Parathyroid adenoma (tissue), 2 donors: ENCODE data around the gene VASN.

Experiments
- H2AFZ ChIP-seq: fragments of 300-600 bp; sonication (generic); one replicate; pipeline ENCODE4 v1.7.0; 2017; ENCODE audit warnings: antibody characterized with exemption, mild to moderate bottlenecking
- H3K27ac ChIP-seq: fragments of 300-600 bp; sonication (generic); one replicate; pipeline ENCODE4 v1.7.0; 2017
- H3K27me3 ChIP-seq: fragments of 300-600 bp; sonication (generic); one replicate; pipeline ENCODE4 v1.7.0; 2017; ENCODE audit warnings: low read length; ENCODE audit not compliant: control insufficient read depth, insufficient read depth
- H3K36me3 ChIP-seq: fragments of 300-600 bp; sonication (generic); one replicate; pipeline ENCODE4 v1.7.0; 2017; ENCODE audit warnings: low read length; ENCODE audit not compliant: control insufficient read depth, insufficient read depth
- H3K4me1 ChIP-seq: fragments of 300-600 bp; sonication (generic); one replicate; pipeline ENCODE4 v1.7.0; 2017; ENCODE audit warnings: control low read depth
- H3K4me2 ChIP-seq: fragments of 300-600 bp; sonication (generic); one replicate; pipeline ENCODE4 v1.7.0; 2017; ENCODE audit warnings: low read length
- H3K4me3 ChIP-seq: fragments of 300-600 bp; sonication (generic); one replicate; pipeline ENCODE4 v1.7.0; 2017; ENCODE audit warnings: low read depth, low read length
- H3K79me2 ChIP-seq: fragments of 300-600 bp; sonication (generic); one replicate; pipeline ENCODE4 v1.7.0; 2017; ENCODE audit warnings: control low read depth
- H3K9ac ChIP-seq: fragments of 300-600 bp; sonication (generic); one replicate; pipeline ENCODE4 v1.7.0; 2017; ENCODE audit warnings: mild to moderate bottlenecking
- H3K9me3 ChIP-seq: fragments of 300-600 bp; sonication (generic); one replicate; pipeline ENCODE4 v1.7.0; 2017; ENCODE audit warnings: low read length; ENCODE audit not compliant: control insufficient read depth
- TF ChIP-seq, protein P1 (sequence below): fragments of 300-600 bp; sonication (generic); IDR thresholded peaks from one replicate; pipeline ENCODE4 v1.7.0; 2017; ENCODE audit warnings: antibody characterized with exemption, mild to moderate bottlenecking
- donor health status: primary hyperparathyroidism.

VASN gene

DNA sequence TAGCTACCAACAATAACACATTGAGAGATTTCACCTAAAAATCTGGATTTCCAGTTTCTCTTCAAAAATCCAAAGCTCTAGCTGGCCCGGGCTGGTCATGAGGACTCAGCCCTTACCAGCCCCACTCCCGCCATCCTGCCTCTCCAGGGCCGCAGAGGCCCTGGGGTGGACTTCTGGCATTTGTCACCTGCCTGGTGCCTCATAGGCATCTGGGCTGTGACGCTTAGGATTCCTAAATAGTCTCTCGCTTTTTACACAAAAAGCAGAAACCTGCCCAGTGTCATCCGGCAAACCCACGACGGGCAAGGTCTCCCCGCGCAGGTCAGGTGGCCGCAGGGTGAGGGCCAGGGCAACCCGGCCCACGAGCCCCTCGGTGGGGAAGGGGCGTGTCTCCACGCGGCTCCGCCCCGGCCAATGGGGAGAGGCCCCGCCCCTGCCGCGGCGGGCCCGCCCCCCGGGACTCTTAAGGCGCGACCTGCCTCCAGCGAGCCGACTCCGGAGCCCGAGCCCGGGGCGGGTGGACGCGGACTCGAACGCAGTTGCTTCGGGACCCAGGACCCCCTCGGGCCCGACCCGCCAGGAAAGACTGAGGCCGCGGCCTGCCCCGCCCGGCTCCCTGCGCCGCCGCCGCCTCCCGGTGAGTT, at the start of gene VASN:
TSS of gene VASN (plus strand) at position 492 of the 644 bp plus-strand sequence. CDS start 9,030 bp downstream, outside the sequence.
- peak within 1 kb of the TSS; percentile 74 for H2AFZ ChIP-seq
- H3K27me3 ChIP-seq: no peaks in the 10 kb centered on the region
- TF ChIP-seq, protein P1, sequence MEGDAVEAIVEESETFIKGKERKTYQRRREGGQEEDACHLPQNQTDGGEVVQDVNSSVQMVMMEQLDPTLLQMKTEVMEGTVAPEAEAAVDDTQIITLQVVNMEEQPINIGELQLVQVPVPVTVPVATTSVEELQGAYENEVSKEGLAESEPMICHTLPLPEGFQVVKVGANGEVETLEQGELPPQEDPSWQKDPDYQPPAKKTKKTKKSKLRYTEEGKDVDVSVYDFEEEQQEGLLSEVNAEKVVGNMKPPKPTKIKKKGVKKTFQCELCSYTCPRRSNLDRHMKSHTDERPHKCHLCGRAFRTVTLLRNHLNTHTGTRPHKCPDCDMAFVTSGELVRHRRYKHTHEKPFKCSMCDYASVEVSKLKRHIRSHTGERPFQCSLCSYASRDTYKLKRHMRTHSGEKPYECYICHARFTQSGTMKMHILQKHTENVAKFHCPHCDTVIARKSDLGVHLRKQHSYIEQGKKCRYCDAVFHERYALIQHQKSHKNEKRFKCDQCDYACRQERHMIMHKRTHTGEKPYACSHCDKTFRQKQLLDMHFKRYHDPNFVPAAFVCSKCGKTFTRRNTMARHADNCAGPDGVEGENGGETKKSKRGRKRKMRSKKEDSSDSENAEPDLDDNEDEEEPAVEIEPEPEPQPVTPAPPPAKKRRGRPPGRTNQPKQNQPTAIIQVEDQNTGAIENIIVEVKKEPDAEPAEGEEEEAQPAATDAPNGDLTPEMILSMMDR: no peak
- H3K9me3 ChIP-seq: no peaks in the 10 kb centered on the region
- H3K4me3 ChIP-seq: peak within 1 kb of the TSS; percentile 17
- peaks cover 27% of the 10 kb centered on the region for H3K4me1 ChIP-seq
- H3K79me2 ChIP-seq: peaks cover 12% of the 10 kb centered on the region
- no peaks in the 10 kb centered on the region for H3K36me3 ChIP-seq
- peak within 1 kb of the TSS; percentile 34 for H3K27ac ChIP-seq
- no peak within 1 kb of the TSS for H3K9ac ChIP-seq
- peak within 1 kb of the TSS; percentile 59 for H3K4me2 ChIP-seq

DNA sequence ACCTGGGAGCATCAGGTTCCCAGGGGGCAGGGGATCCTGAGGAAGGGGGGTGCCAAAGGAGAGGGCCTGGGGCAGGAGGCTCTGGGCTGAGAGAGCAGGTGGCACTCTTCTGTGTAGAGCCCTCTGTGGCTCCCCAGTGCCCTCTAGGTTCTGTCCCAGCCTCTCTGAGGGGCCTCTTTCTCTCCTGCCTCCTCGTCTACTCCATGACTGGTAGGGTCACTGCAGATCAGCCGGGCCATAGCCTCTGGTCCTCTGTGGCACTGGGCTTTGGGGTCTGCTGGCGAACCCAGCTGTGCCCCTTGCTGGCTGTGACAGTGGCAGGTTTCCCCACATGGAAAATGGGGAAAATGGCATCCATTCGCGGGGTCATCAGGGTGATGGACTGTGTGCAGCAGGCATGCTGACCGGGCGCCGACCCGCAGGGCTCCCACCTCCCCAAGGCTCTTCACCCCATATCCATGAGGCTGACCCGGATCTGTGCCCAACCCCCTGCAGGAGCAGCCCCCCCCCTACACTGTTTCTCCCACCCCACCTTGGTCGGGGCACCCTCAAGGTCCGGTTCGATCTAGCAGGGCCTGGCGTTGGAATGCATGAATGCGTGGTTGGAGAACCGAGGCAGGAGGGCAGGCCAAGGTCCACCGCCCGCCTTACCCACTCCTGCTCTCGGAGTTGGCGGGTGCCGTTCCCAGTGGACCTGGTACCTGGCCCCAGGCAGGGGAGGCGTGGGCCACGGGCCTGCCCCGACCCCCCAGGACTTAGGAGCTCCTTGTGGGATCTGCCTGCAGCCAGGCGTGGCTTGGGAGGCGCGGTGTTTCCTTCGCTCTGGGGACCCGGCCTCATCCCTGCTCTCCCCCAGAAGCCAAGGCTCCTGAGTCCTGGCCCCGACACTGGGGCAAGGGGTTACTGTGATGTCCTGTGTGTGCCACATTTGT, 49.3 kb upstream of the VASN start:
- Histone ChIP-seq H3K79me2 (peaks cover 85% of the 10 kb centered on the region), H3K36me3 (no peaks in the 10 kb centered on the region), H3K4me1 (peaks cover 46% of the 10 kb centered on the region), H3K4me3 (no peak overlapping the region), H3K27me3 (no peaks in the 10 kb centered on the region), H3K27ac (peak overlapping the region; percentile 91), H3K9ac (no peak overlapping the region), H3K4me2 (no peak overlapping the region), H2AFZ (no peak overlapping the region), H3K9me3 (no peaks in the 10 kb centered on the region)
- TF ChIP-seq, protein P1: no peak

DNA sequence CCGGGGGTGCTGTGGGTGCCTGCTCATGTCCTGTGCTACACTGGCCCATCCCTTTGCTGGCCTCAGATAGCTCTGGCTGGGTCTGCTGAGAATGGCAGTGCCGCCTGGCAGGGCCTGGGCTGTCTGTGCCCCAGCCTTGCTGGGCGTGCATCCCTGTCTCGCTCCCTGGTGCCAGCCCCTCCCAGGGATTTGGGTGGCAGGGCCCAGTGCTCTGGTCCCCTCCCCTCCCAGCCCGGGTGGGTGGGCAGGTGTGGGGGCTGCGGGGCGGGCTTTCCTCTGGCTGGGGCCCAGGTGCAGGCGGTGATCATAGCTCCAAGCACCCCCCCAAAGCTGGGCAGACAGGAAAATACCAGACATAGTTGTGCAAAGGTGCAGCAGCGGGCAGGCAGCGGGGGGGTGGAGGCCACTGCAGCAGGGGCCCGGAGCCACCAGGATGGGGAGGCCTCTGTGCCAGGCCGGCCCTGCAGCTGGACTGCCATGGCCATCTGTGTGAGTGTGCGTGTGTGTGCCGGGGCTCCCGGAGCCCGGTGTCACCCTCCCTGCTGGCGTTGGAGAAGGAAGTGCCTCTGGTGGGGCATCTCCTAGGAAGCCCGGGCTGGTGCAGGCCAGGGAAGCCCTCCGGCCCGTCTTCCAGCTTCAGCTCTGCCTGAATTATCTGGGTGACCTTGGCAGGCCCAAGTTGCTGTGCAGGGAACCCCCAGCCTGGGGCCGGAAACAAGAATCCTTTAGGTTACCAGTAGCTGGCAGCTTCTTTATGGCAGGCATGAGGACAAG, 48.4 kb upstream of the VASN start:
- no peaks in the 10 kb centered on the region for H3K36me3 ChIP-seq
- H3K4me1 ChIP-seq: peaks cover 42% of the 10 kb centered on the region
- H3K9me3 ChIP-seq: no peaks in the 10 kb centered on the region
- peak overlapping the region; percentile 4 for H2AFZ ChIP-seq
- peak overlapping the region; percentile 91 for H3K27ac ChIP-seq
- H3K9ac ChIP-seq: no peak overlapping the region
- no peak overlapping the region for H3K4me3 ChIP-seq
- H3K79me2 ChIP-seq: peaks cover 76% of the 10 kb centered on the region
- TF ChIP-seq, protein P1: no peak
- H3K4me2 ChIP-seq: peak overlapping the region; percentile 57
- no peaks in the 10 kb centered on the region for H3K27me3 ChIP-seq

DNA sequence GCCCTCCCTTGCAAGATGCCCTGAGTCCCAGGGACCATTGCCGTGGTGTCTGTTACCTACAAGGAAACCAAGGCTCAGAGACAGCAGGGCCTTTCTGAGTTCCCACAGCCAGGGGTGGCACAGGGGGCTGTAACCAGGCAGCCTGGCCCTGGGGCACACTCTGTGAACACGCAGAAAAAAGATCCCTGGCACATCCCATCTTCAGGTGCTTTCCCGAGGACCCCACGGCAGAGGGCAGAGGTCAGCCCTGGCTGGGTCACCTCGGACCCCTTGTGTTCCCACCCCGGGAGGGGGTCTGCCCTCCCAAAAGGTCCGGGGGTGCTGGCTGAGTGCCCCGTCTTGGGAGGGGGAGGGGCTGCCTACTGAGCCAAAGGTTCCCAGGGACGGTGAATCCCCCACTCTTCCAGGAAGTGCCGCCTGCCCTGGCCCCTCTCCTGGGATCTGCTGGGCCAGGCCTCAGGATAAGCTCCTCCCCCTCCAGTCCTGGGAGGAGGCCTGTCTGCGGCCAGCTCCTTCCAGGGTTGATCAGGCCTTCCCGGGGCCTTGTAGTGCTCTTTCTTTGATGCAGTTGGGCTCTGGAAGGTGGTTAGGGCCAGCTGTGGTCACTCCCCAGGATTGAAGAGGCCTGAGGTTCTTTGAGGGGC, 47.7 kb upstream of the VASN start:
- Histone ChIP-seq H3K4me3 (no peak overlapping the region), H3K79me2 (peaks cover 69% of the 10 kb centered on the region), H3K9me3 (no peaks in the 10 kb centered on the region), H3K36me3 (no peaks in the 10 kb centered on the region), H3K4me2 (peak overlapping the region; percentile 57), H3K27me3 (no peaks in the 10 kb centered on the region), H2AFZ (peak overlapping the region; percentile 4), H3K4me1 (peaks cover 49% of the 10 kb centered on the region), H3K9ac (no peak overlapping the region), H3K27ac (peak overlapping the region; percentile 91)
- TF ChIP-seq, protein P1: no peak
